ENCODE measurements around the gene FER. TPM values are rescaled to one million over a fixed set of nuclear protein-coding genes. Genes with fewer than 3 reads are reported as not detected.

The FER gene
- total RNA-seq, 1 donor from 2014 or later = 38.2 TPM

DNA sequence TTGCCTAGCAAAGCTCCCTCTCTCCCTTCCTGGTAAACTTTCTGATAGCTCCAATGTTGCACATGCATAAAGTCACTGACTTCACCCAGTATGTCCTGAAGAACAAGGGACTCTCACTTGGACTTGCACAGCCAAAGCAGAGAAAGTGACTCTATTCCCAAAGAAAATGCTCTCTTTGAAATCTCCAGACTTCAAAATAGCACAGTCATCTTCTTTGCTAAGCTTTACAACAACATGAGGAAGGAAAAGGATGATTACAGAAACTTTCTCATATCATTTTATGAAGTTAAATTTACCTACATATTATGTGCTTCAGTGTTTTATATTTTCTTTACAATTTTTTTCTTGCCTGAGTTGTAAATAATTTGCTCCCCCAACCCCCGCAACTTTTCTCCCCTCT, 397.4 kb downstream of the FER start:
- Mint-ChIP-seq H3K4me3 (ENCODE audit: unreplicated experiment) (no peak overlapping the region), H3K36me3 (ENCODE audit: unreplicated experiment) (peaks cover 2% of the 10 kb centered on the region), H3K9me3 (ENCODE audit: unreplicated experiment) (no peaks in the 10 kb centered on the region), H3K27me3 (ENCODE audit: unreplicated experiment) (no peaks in the 10 kb centered on the region), H3K27ac (ENCODE audit: unreplicated experiment) (no peak overlapping the region), H3K4me1 (ENCODE audit: unreplicated experiment) (peaks cover 29% of the 10 kb centered on the region)
- TF ChIP-seq, protein P1, sequence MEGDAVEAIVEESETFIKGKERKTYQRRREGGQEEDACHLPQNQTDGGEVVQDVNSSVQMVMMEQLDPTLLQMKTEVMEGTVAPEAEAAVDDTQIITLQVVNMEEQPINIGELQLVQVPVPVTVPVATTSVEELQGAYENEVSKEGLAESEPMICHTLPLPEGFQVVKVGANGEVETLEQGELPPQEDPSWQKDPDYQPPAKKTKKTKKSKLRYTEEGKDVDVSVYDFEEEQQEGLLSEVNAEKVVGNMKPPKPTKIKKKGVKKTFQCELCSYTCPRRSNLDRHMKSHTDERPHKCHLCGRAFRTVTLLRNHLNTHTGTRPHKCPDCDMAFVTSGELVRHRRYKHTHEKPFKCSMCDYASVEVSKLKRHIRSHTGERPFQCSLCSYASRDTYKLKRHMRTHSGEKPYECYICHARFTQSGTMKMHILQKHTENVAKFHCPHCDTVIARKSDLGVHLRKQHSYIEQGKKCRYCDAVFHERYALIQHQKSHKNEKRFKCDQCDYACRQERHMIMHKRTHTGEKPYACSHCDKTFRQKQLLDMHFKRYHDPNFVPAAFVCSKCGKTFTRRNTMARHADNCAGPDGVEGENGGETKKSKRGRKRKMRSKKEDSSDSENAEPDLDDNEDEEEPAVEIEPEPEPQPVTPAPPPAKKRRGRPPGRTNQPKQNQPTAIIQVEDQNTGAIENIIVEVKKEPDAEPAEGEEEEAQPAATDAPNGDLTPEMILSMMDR (IDR thresholded peaks at IDR 0.05) = no peak
- DNase-seq (ENCODE audit: extremely low spot score, unreplicated experiment) = no peak

DNA sequence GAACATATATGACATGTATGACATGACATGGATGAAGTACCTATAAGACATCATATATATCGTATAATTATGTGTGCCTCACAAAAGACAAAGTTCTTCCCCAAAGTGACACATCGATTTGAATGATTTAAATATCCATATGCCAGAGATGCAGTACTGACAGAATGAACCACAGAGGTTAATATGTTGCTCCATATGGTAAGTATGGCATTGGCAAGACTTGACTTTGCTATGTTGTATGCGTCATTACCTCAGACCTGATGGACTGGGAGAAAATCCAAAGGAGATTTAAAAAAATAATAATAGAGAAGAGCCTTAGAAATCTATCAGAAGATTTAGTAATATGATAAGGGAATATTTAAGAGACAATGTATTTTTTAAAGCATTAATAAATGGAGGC, 398.9 kb downstream of the FER start:
- Mint-ChIP-seq H3K4me3 (ENCODE audit: unreplicated experiment) (no peak overlapping the region), H3K27ac (ENCODE audit: unreplicated experiment) (no peak overlapping the region)
- no peak for DNase-seq (ENCODE audit: extremely low spot score, unreplicated experiment)

DNA sequence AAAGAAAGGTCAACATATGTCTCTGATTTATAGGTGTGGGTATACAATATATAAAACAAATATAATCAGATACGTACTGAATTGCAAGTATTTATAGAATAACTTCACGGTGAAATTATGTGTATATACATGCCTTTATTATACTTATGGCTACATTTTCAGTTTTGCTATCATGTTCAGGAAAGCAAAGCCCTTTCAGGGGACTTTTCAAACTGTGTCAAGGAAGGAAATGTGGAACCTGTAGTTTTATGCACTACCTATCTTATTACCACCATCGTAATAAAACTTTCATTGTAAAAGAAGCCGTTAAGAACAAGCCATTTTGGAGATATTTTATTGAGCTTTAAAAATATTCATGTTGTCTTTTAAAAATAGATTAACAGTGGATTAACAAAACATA, 404.9 kb downstream of the FER start:
- Mint-ChIP-seq H3K4me1 (ENCODE audit: unreplicated experiment) (peaks cover 12% of the 10 kb centered on the region), H3K4me3 (ENCODE audit: unreplicated experiment) (no peak overlapping the region), H3K27me3 (ENCODE audit: unreplicated experiment) (no peaks in the 10 kb centered on the region), H3K27ac (ENCODE audit: unreplicated experiment) (no peak overlapping the region), H3K9me3 (ENCODE audit: unreplicated experiment) (peaks cover 4% of the 10 kb centered on the region), H3K36me3 (ENCODE audit: unreplicated experiment) (no peaks in the 10 kb centered on the region)
- TF ChIP-seq, protein P1 (IDR thresholded peaks at IDR 0.05) = no peak
- DNase-seq (ENCODE audit: extremely low spot score, unreplicated experiment) = no peak

More for the DNA sequence above, 398.9 kb downstream of the FER start:
- Mint-ChIP-seq H3K27me3 (ENCODE audit: unreplicated experiment) (no peaks in the 10 kb centered on the region), H3K36me3 (ENCODE audit: unreplicated experiment) (peaks cover 2% of the 10 kb centered on the region), H3K9me3 (ENCODE audit: unreplicated experiment) (no peaks in the 10 kb centered on the region), H3K4me1 (ENCODE audit: unreplicated experiment) (peaks cover 26% of the 10 kb centered on the region)
- TF ChIP-seq, protein P1 (IDR thresholded peaks at IDR 0.05) = no peak

DNA sequence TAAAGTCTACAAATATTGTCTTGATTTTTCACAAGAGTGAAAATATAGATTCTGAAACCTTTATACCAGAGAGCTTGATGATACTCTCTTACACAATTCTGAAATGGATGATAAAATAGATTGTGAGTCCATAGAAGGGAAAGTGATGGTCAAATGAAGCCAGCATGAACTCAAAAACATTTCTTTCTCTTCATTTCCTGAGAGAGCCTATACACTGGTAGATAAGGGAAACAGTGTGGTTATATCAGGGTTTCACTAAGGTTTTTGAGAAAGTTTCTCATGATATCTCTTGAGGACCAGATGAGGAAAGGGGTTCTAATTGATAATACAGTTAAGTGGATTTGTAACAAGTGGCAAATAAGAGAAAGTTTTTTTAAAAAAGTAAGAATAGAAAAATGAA, 407.9 kb downstream of the FER start:
- peaks cover 12% of the 10 kb centered on the region for H3K4me1 Mint-ChIP-seq (ENCODE audit: unreplicated experiment)
- TF ChIP-seq, protein P1 (IDR thresholded peaks at IDR 0.05) = no peak
- DNase-seq (ENCODE audit: extremely low spot score, unreplicated experiment) = no peak
- H3K27ac Mint-ChIP-seq (ENCODE audit: unreplicated experiment) = no peak overlapping the region
- H3K4me3 Mint-ChIP-seq (ENCODE audit: unreplicated experiment) = no peak overlapping the region
- H3K36me3 Mint-ChIP-seq (ENCODE audit: unreplicated experiment) = no peaks in the 10 kb centered on the region
- H3K9me3 Mint-ChIP-seq (ENCODE audit: unreplicated experiment) = peaks cover 4% of the 10 kb centered on the region
- H3K27me3 Mint-ChIP-seq (ENCODE audit: unreplicated experiment) = no peaks in the 10 kb centered on the region

DNA sequence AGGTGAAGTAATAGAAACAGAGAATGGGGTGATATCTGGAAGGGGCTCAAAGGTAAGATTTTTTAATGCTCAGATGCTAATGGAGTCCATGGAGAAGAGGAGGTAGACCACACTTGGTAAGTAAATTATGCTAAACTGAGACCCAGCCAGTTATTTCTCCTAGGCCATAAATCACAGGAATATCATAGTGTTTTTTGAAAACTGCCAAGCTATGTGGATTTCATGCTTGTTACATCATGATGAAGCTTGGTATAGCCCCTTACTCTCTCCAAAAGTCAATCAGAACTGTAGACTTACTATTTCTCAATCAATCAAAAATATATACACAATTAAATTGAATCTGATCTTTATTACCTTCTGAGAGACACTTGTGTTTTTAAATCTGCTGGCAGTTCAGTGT, 409.2 kb downstream of the FER start:
- Mint-ChIP-seq H3K9me3 (ENCODE audit: unreplicated experiment) (peaks cover 4% of the 10 kb centered on the region), H3K36me3 (ENCODE audit: unreplicated experiment) (no peaks in the 10 kb centered on the region), H3K4me3 (ENCODE audit: unreplicated experiment) (no peak overlapping the region), H3K27ac (ENCODE audit: unreplicated experiment) (no peak overlapping the region), H3K4me1 (ENCODE audit: unreplicated experiment) (peaks cover 15% of the 10 kb centered on the region), H3K27me3 (ENCODE audit: unreplicated experiment) (no peaks in the 10 kb centered on the region)
- TF ChIP-seq, protein P1 (IDR thresholded peaks at IDR 0.05) = no peak
- no peak for DNase-seq (ENCODE audit: extremely low spot score, unreplicated experiment)

Measured in osteocyte (in vitro differentiated cells).